ENCODE data around the gene TMEM158. TPM values are rescaled to one million over a fixed set of nuclear protein-coding genes. Genes with fewer than 3 reads are reported as not detected.

The TMEM158 gene
- total and polyA plus RNA-seq, 4 donors = 0.07 to 3.7 (median 0.08) TPM; not detected in 1

DNA sequence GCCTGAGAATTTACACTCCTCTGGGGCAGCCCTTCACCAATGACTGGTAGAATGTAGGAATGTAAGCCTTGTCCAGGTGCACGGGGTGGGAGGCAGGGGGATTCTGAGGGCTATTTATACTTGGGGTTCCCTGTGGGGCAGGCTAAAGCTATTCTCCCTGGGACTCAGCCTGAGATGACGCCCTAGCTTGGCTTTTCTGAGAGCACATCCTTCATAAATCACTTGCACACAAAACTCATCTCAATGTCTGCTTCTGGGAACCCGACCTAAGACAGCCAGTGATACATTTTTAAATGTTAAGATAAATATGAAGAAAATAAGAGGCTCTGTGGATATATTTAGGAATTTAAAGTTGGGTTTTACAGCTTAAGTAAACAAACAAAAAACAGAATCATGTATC lies 16.6 kb downstream of the TMEM158 start:
- WGBS = 85% methylated on average over 3 of the region's 3 CpGs
- H3K27me3 ChIP-seq (ENCODE audit: control insufficient read depth in 4 of 4, insufficient read depth in 4 of 4, low read length in 3 of 4) = peaks cover 0 to 3% (median 0%) of the 10 kb centered on the region in 4 donors
- DNase-seq (ENCODE audit: low spot score) = no peak
- no peak overlapping the region for H3K4me3 ChIP-seq (ENCODE audit: low read depth in 1 of 3, low read length in 3 of 3)
- H3K9me3 ChIP-seq (ENCODE audit: control insufficient read depth in 4 of 4, low read length in 3 of 4) = no peaks in the 10 kb centered on the region
- no peak overlapping the region for H3K9ac ChIP-seq (ENCODE audit: low read depth in 1 of 2, low read length in 2 of 2)
- H3K27ac ChIP-seq (ENCODE audit: low read depth in 1 of 2, low read length in 2 of 2) = no peak overlapping the region
- no peaks in the 10 kb centered on the region for H3K36me3 ChIP-seq (ENCODE audit: control insufficient read depth in 4 of 4, insufficient read depth in 3 of 4, low read depth in 1 of 4, low read length in 3 of 4)
- no peaks in the 10 kb centered on the region for H3K4me1 ChIP-seq (ENCODE audit: control insufficient read depth in 4 of 4, insufficient read depth in 4 of 4, low read length in 3 of 4)
- TF ChIP-seq RAD21 (IDR thresholded peaks at IDR 0.05) = no peak

DNA sequence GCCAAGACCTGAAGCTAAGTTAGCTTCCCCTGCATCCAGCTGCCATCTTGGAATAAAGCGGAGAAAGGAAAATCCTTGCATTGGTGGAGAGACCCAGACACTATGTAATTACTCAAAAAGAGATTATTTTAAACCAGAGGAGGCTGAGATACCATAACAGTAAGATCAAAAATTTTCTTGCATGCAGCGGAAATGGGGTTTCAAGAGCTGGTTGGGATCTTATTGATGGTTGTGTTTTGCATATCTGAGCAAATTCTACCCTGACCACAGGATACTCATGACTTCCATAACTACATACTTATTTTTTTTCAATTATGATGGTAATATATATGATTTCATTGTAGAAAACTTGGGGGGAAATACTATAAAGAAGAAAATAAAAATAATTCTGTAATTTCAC lies 17.5 kb downstream of the TMEM158 start:
- H3K9me3 ChIP-seq (ENCODE audit: control insufficient read depth in 4 of 4, low read length in 3 of 4) = no peaks in the 10 kb centered on the region
- DNase-seq (ENCODE audit: low spot score) = no peak
- H3K4me1 ChIP-seq (ENCODE audit: control insufficient read depth in 4 of 4, insufficient read depth in 4 of 4, low read length in 3 of 4) = no peaks in the 10 kb centered on the region
- no peak overlapping the region for H3K9ac ChIP-seq (ENCODE audit: low read depth in 1 of 2, low read length in 2 of 2)
- no peak overlapping the region for H3K27ac ChIP-seq (ENCODE audit: low read depth in 1 of 2, low read length in 2 of 2)
- no peak overlapping the region for H3K4me3 ChIP-seq (ENCODE audit: low read depth in 1 of 3, low read length in 3 of 3)
- no peaks in the 10 kb centered on the region for H3K36me3 ChIP-seq (ENCODE audit: control insufficient read depth in 4 of 4, insufficient read depth in 3 of 4, low read depth in 1 of 4, low read length in 3 of 4)
- WGBS = 96% methylated on average over 2 of the region's 2 CpGs
- TF ChIP-seq SP1 (IDR thresholded peaks at IDR 0.05) (no peak), YY1 (IDR thresholded peaks at IDR 0.05) (no peak), FOXA2 (IDR thresholded peaks at IDR 0.05) (no peak), NR2F2 (IDR thresholded peaks at IDR 0.05) (no peak)
- TF ChIP-seq, protein P1, sequence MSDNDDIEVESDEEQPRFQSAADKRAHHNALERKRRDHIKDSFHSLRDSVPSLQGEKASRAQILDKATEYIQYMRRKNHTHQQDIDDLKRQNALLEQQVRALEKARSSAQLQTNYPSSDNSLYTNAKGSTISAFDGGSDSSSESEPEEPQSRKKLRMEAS (IDR thresholded peaks at IDR 0.05) = no peak
- peaks cover 0 to 3% (median 0%) of the 10 kb centered on the region in 4 donors for H3K27me3 ChIP-seq (ENCODE audit: control insufficient read depth in 4 of 4, insufficient read depth in 4 of 4, low read length in 3 of 4)

DNA sequence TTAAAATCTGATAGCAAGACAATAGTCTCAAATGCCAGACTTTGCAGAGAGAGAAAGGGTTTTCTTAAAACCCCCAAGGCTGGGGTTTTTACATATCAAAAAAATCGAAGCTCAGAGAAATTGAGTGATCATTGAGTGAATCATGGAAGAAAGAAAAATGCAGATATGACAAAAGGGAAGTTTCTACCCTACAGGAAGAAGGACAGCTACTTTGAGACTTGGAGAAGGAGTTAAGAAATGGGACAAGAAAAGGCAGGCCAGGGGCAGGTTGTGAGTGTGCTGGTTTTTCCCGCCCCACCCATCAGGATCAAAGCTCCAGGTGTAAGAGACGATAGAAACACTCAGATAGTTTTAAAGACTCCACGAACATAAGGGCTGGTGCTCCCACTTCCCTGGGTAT lies 18.6 kb downstream of the TMEM158 start:
- TF ChIP-seq JUND (IDR thresholded peaks at IDR 0.05) = no peak
- no peak for TF ChIP-seq RAD21 (IDR thresholded peaks at IDR 0.05)
- no peak for TF ChIP-seq TAF1 (conservative IDR thresholded peaks at IDR 0.05)
- no peak for TF ChIP-seq YY1 (IDR thresholded peaks at IDR 0.05)
- no peak for TF ChIP-seq GABPA (IDR thresholded peaks at IDR 0.05 in 1 of 2, conservative IDR thresholded peaks at IDR 0.05 in 1 of 2)
- TF ChIP-seq, protein P2, sequence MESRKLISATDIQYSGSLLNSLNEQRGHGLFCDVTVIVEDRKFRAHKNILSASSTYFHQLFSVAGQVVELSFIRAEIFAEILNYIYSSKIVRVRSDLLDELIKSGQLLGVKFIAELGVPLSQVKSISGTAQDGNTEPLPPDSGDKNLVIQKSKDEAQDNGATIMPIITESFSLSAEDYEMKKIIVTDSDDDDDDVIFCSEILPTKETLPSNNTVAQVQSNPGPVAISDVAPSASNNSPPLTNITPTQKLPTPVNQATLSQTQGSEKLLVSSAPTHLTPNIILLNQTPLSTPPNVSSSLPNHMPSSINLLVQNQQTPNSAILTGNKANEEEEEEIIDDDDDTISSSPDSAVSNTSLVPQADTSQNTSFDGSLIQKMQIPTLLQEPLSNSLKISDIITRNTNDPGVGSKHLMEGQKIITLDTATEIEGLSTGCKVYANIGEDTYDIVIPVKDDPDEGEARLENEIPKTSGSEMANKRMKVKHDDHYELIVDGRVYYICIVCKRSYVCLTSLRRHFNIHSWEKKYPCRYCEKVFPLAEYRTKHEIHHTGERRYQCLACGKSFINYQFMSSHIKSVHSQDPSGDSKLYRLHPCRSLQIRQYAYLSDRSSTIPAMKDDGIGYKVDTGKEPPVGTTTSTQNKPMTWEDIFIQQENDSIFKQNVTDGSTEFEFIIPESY (IDR thresholded peaks at IDR 0.05) = no peak
- no peak for TF ChIP-seq HNF4G (IDR thresholded peaks at IDR 0.05)
- TF ChIP-seq NR2F2 (IDR thresholded peaks at IDR 0.05) = no peak
- no peak for TF ChIP-seq FOXA1 (IDR thresholded peaks at IDR 0.05)
- TF ChIP-seq, protein P3, sequence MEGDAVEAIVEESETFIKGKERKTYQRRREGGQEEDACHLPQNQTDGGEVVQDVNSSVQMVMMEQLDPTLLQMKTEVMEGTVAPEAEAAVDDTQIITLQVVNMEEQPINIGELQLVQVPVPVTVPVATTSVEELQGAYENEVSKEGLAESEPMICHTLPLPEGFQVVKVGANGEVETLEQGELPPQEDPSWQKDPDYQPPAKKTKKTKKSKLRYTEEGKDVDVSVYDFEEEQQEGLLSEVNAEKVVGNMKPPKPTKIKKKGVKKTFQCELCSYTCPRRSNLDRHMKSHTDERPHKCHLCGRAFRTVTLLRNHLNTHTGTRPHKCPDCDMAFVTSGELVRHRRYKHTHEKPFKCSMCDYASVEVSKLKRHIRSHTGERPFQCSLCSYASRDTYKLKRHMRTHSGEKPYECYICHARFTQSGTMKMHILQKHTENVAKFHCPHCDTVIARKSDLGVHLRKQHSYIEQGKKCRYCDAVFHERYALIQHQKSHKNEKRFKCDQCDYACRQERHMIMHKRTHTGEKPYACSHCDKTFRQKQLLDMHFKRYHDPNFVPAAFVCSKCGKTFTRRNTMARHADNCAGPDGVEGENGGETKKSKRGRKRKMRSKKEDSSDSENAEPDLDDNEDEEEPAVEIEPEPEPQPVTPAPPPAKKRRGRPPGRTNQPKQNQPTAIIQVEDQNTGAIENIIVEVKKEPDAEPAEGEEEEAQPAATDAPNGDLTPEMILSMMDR (IDR thresholded peaks at IDR 0.05; ENCODE audit: low read depth, low read length, missing input control) = no peak
- TF ChIP-seq, protein P4, sequence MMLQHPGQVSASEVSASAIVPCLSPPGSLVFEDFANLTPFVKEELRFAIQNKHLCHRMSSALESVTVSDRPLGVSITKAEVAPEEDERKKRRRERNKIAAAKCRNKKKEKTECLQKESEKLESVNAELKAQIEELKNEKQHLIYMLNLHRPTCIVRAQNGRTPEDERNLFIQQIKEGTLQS (IDR thresholded peaks at IDR 0.05) = no peak
- TF ChIP-seq, protein P5, sequence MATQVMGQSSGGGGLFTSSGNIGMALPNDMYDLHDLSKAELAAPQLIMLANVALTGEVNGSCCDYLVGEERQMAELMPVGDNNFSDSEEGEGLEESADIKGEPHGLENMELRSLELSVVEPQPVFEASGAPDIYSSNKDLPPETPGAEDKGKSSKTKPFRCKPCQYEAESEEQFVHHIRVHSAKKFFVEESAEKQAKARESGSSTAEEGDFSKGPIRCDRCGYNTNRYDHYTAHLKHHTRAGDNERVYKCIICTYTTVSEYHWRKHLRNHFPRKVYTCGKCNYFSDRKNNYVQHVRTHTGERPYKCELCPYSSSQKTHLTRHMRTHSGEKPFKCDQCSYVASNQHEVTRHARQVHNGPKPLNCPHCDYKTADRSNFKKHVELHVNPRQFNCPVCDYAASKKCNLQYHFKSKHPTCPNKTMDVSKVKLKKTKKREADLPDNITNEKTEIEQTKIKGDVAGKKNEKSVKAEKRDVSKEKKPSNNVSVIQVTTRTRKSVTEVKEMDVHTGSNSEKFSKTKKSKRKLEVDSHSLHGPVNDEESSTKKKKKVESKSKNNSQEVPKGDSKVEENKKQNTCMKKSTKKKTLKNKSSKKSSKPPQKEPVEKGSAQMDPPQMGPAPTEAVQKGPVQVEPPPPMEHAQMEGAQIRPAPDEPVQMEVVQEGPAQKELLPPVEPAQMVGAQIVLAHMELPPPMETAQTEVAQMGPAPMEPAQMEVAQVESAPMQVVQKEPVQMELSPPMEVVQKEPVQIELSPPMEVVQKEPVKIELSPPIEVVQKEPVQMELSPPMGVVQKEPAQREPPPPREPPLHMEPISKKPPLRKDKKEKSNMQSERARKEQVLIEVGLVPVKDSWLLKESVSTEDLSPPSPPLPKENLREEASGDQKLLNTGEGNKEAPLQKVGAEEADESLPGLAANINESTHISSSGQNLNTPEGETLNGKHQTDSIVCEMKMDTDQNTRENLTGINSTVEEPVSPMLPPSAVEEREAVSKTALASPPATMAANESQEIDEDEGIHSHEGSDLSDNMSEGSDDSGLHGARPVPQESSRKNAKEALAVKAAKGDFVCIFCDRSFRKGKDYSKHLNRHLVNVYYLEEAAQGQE (IDR thresholded peaks at IDR 0.05) = no peak
- TF ChIP-seq EGR1 (IDR thresholded peaks at IDR 0.05; ENCODE audit: low read depth in 2 of 2) = no peak
- TF ChIP-seq FOXA2 (IDR thresholded peaks at IDR 0.05) = no peak
- no peak for TF ChIP-seq RXRA (IDR thresholded peaks at IDR 0.05)
- TF ChIP-seq SP1 (IDR thresholded peaks at IDR 0.05) = no peak
- Histone ChIP-seq H3K36me3 (ENCODE audit: control insufficient read depth in 4 of 4, insufficient read depth in 3 of 4, low read depth in 1 of 4, low read length in 3 of 4) (no peaks in the 10 kb centered on the region), H3K9me3 (ENCODE audit: control insufficient read depth in 4 of 4, low read length in 3 of 4) (no peaks in the 10 kb centered on the region), H3K4me3 (ENCODE audit: low read depth in 1 of 3, low read length in 3 of 3) (no peak overlapping the region), H3K27ac (ENCODE audit: low read depth in 1 of 2, low read length in 2 of 2) (no peak overlapping the region), H3K9ac (ENCODE audit: low read depth in 1 of 2, low read length in 2 of 2) (no peak overlapping the region), H3K4me1 (ENCODE audit: control insufficient read depth in 4 of 4, insufficient read depth in 4 of 4, low read length in 3 of 4) (no peaks in the 10 kb centered on the region), H3K27me3 (ENCODE audit: control insufficient read depth in 4 of 4, insufficient read depth in 4 of 4, low read length in 3 of 4) (peaks cover 0 to 3% (median 0%) of the 10 kb centered on the region in 4 donors)
- 82% methylated on average over 4 of the region's 4 CpGs for WGBS
- DNase-seq (ENCODE audit: low spot score) = no peak
